ENCODE results near the gene ARHGEF3. TPM values are rescaled to one million over a fixed set of nuclear protein-coding genes. Genes with fewer than 3 reads are reported as not detected.
A peak's percentile ranks its signal among the peaks of the same experiment; 100 is the strongest.

Gene ARHGEF3
- total and polyA plus RNA-seq, 2 donors (not counting 3 experiments of a cell fraction or from before 2014, with no cell fraction given): 6.7 to 16.3 TPM

GRCh38 chr3:56800832-56801661 is 702 bp downstream of the ARHGEF3 start:
- TF ChIP-seq POLR2A (IDR thresholded peaks at IDR 0.05; ENCODE audit: low read depth, low read length) (no peak), JUN (IDR thresholded peaks at IDR 0.05; ENCODE audit: borderline replicate concordance, insufficient read depth, insufficient read length, low read depth) (no peak), FOS (IDR thresholded peaks at IDR 0.05; ENCODE audit: borderline replicate concordance, insufficient read depth, low read length) (no peak), CTCF (IDR thresholded peaks at IDR 0.05; ENCODE audit: extremely low read depth in 1 of 2, insufficient read depth in 1 of 2, low read depth in 1 of 2, low read length in 2 of 2) (no peak), POLR2AphosphoS5 (IDR thresholded peaks at IDR 0.05; ENCODE audit: insufficient read depth, low read depth, low read length) (no peak), MYC (IDR thresholded peaks at IDR 0.05; ENCODE audit: low read depth, low read length) (no peak), MAX (IDR thresholded peaks at IDR 0.05; ENCODE audit: insufficient read depth, insufficient read length) (no peak), GATA2 (IDR thresholded peaks at IDR 0.05; ENCODE audit: insufficient read depth, insufficient read length, low read depth, low read length) (no peak), EZH2 (IDR thresholded peaks at IDR 0.05; ENCODE audit: borderline replicate concordance, low read depth, low read length, severe bottlenecking) (no peak)
- TSS peak; percentile 28 for BruUV-seq (replicated peaks)
- Histone ChIP-seq H3K27ac (ENCODE audit: insufficient read depth, low read depth, low read length) (peak overlapping the region; percentile 7), H3K4me2 (ENCODE audit: insufficient read depth, low read length) (peak overlapping the region; percentile 91), H3K4me3 (replicated peaks in 1 of 3; ENCODE audit: insufficient read depth in 1 of 3, low read depth in 1 of 3, low read length in 3 of 3) (peak overlapping the region; percentile 56 to 82 (median 68)), H2AFZ (ENCODE audit: low read depth, low read length) (peak overlapping the region; percentile 86), H3K9me1 (replicated peaks; ENCODE audit: control insufficient read depth, extremely low read depth, insufficient read depth, low read length) (peaks cover 2% of the 10 kb centered on the region), H3K4me1 (ENCODE audit: control insufficient read depth, extremely low read depth, insufficient read depth, low read length) (peaks cover 27% of the 10 kb centered on the region), H3K36me3 (ENCODE audit: control insufficient read depth in 2 of 2, extremely low read depth in 1 of 2, insufficient read depth in 2 of 2, low read length in 2 of 2) (no peaks in the 10 kb centered on the region), H3K9ac (replicated peaks; ENCODE audit: extremely low read depth, insufficient read depth, low read length) (peak overlapping the region; percentile 55), H4K20me1 (replicated peaks; ENCODE audit: control insufficient read depth, extremely low read depth, insufficient read depth, low read length) (no peaks in the 10 kb centered on the region), H3K79me2 (ENCODE audit: control insufficient read depth, insufficient read depth, low read length) (peaks cover 8% of the 10 kb centered on the region), H3K9me3 (replicated peaks; ENCODE audit: control insufficient read depth, insufficient read depth, low read length) (no peaks in the 10 kb centered on the region), H3K27me3 (ENCODE audit: control insufficient read depth in 2 of 2, insufficient read depth in 2 of 2, low read length in 2 of 2) (no peaks in the 10 kb centered on the region)
- FAIRE-seq (no peak), DNase-seq (ENCODE audit: low read depth, low spot score) (peak; percentile 32)
- dilution Hi-C loops (cut with MboI; ENCODE audit: extremely low pct_ligation_motif_present, low sequenced_read_pairs) (no loop called here), intact Hi-C loops (cut with micrococcal nuclease) (loop anchor here (1.0 to 5.0 kb wide), 3 partner anchors 44 to 186 kb away; no protein-coding TSS in a partner anchor)
- POLR2A ChIA-PET: interaction anchor here (0.7 to 1.1 kb wide), 5 partner anchors 12 to 1088 kb away, joined by 3 to 6 read pairs (median 4); no protein-coding TSS in a partner anchor
- CTCF ChIA-PET: interaction anchor here (0.6 to 8.4 kb wide), 40 partner anchors 9 to 1716 kb away, joined by 3 to 249 read pairs (median 4); partner anchors contain the start of gene SPATA12

Data from endothelial cell of umbilical vein (primary cell).